ENCODE data around the gene GLOD4. TPM values are rescaled to one million over a fixed set of nuclear protein-coding genes. Genes with fewer than 3 reads are reported as not detected.
"Not testable (repeated sequence)": the region's sequence is repeated elsewhere in the genome, so short reads cannot be mapped to it uniquely, and the experiment has no call there.

Gene GLOD4
- total RNA-seq, 1 donor from 2014 or later: 87.0 TPM

DNA sequence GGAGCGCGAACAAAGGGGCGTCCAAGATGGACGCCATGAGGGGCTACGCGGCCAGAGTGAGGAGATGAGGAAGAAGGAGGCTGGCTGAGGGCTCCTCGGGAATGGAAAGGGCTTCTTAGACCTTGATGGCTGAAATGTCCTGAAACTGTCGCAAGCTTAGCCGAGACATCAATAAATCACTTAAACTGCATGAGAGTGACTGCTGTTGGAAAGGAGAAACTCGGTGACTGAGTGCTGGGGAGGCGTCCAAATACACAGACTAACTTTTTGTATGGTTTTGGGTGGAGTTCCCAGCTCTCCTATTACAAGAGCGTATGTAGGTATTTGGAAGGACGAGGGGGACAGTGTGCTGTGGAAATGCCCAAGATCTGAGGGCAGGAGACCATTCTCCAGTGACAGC, 28.7 kb downstream of the GLOD4 start:
- Histone ChIP-seq H3K36me3 (ENCODE audit: control insufficient read depth, insufficient read depth, low read length) (no peaks in the 10 kb centered on the region), H3K27me3 (ENCODE audit: control insufficient read depth, insufficient read depth, low read length) (no peaks in the 10 kb centered on the region), H3K4me3 (ENCODE audit: low read depth, low read length) (no peak overlapping the region)
- TF ChIP-seq, protein P1, sequence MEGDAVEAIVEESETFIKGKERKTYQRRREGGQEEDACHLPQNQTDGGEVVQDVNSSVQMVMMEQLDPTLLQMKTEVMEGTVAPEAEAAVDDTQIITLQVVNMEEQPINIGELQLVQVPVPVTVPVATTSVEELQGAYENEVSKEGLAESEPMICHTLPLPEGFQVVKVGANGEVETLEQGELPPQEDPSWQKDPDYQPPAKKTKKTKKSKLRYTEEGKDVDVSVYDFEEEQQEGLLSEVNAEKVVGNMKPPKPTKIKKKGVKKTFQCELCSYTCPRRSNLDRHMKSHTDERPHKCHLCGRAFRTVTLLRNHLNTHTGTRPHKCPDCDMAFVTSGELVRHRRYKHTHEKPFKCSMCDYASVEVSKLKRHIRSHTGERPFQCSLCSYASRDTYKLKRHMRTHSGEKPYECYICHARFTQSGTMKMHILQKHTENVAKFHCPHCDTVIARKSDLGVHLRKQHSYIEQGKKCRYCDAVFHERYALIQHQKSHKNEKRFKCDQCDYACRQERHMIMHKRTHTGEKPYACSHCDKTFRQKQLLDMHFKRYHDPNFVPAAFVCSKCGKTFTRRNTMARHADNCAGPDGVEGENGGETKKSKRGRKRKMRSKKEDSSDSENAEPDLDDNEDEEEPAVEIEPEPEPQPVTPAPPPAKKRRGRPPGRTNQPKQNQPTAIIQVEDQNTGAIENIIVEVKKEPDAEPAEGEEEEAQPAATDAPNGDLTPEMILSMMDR (IDR thresholded peaks at IDR 0.05; ENCODE audit: insufficient read depth, low read length, poor library complexity, severe bottlenecking): no peak
- no peak for DNase-seq (ENCODE audit: low read depth)

DNA sequence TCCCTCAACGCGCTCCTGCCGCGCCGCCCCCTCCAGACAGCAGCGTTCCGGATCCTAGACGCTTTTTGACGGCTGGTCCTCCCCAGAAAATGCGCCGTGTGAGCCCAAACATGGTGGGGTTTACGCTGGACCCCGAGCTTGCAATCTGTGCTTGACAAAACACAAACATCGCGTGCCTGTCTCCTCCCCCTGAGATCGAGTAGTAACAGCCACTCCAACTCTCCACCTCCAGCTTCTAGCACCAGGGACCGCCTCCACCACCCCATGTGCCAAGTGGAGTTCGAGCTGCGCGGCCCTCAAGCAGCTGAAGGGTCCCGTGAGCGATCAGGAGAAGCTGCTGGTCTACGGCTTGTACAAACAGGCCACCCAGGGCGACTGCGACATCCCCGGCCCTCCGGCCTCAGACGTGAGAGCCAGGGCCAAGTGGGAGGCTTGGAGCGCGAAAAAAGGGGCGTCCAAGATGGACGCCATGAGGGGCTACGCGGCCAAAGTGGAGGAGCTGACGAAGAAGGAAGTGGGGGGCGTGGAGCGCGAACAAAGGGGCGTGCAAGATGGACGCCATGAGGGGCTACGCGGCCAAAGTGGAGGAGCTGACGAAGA, 29.4 kb downstream of the GLOD4 start:
- H3K4me3 ChIP-seq (ENCODE audit: low read depth, low read length): peak overlapping the region; percentile 62
- TF ChIP-seq, protein P1 (IDR thresholded peaks at IDR 0.05; ENCODE audit: insufficient read depth, low read length, poor library complexity, severe bottlenecking): no peak
- H3K36me3 ChIP-seq (ENCODE audit: control insufficient read depth, insufficient read depth, low read length): no peaks in the 10 kb centered on the region
- no peaks in the 10 kb centered on the region for H3K27me3 ChIP-seq (ENCODE audit: control insufficient read depth, insufficient read depth, low read length)
- no peak for DNase-seq (ENCODE audit: low read depth)

DNA sequence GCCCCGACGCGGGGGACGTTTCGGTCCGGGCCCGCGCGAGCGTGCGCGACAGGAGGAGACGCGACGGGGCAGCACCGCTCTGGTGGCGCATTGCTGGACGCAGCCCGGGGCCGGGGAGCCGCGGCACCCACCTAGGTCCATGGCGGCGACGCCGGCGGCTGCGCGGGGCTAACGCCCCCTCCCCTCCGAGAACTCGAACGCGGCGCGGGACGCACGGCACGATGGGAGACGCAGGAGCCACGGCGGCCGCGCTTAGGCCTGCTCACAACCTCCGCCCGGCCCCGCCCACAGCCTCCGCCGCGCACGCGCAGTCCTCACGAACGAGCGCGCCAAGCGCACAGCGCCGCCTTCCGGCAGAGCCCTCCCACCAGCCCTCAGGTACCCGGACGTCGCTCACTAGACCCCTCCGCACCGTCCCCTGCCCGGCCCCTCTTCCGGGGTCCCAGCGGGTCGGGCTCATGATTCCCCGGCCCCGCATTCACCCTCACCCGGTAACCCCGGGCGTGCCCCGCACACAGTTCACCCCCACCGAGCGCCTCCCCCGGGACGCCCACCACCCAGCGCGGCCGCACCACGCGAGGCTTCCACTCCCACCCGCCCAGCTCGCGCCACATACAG, 30.0 kb downstream of the GLOD4 start, which contains the start of gene GEMIN4:
Gene GEMIN4 (minus strand): TSS at position 263 of the 618 bp plus-strand sequence. CDS start 122 bp downstream, at position 141.
- peak within 1 kb of the TSS; percentile 62 for H3K4me3 ChIP-seq (ENCODE audit: low read depth, low read length)

DNA sequence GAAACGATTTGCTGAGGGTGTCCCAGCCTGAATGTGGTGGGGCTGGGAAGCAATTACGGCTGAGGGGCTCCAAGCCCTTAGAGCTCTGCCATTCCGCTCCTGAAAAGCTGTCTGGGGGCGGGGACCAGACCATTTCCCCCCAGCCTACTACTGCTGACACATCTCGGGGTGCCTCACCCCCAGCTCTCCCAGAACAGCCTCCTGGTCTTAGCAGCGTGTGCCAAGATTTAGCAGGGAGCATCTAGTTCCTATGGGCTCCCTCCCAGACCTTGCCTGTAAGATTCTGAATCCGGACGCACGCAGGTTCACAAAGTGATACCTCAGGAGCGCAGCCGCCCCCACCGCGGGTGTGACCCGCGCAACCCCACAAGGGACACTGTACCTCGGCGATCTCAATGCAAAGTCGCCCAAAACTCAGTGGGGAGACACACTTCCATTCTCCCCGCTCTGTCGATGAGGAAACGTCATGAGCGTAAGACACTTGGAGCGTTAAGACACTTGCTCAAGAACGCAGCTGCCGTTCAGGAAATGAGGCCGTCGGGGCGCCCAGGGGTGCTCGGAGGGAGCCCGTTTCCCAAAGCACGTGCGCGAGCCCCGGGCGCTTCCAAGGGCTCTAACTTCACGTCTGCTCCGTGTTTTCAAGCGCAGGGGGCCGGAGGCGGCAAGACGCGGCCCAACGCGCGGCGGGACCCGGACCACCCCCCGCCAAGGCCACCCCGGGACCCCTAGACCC, 30.6 kb downstream of the GLOD4 start:
- TF ChIP-seq, protein P1 (IDR thresholded peaks at IDR 0.05; ENCODE audit: insufficient read depth, low read length, poor library complexity, severe bottlenecking): no peak
- no peak for DNase-seq (ENCODE audit: low read depth)
- Histone ChIP-seq H3K36me3 (ENCODE audit: control insufficient read depth, insufficient read depth, low read length) (peaks cover 1% of the 10 kb centered on the region), H3K4me3 (ENCODE audit: low read depth, low read length) (peak overlapping the region; percentile 62), H3K27me3 (ENCODE audit: control insufficient read depth, insufficient read depth, low read length) (no peaks in the 10 kb centered on the region)

More for the DNA sequence above, 30.0 kb downstream of the GLOD4 start, which contains the start of gene GEMIN4:
- TF ChIP-seq, protein P1 (IDR thresholded peaks at IDR 0.05; ENCODE audit: insufficient read depth, low read length, poor library complexity, severe bottlenecking): peak; percentile 91
- Histone ChIP-seq H3K27me3 (ENCODE audit: control insufficient read depth, insufficient read depth, low read length) (no peaks in the 10 kb centered on the region), H3K36me3 (ENCODE audit: control insufficient read depth, insufficient read depth, low read length) (no peaks in the 10 kb centered on the region)
- peak; percentile 39 for DNase-seq (ENCODE audit: low read depth)

DNA sequence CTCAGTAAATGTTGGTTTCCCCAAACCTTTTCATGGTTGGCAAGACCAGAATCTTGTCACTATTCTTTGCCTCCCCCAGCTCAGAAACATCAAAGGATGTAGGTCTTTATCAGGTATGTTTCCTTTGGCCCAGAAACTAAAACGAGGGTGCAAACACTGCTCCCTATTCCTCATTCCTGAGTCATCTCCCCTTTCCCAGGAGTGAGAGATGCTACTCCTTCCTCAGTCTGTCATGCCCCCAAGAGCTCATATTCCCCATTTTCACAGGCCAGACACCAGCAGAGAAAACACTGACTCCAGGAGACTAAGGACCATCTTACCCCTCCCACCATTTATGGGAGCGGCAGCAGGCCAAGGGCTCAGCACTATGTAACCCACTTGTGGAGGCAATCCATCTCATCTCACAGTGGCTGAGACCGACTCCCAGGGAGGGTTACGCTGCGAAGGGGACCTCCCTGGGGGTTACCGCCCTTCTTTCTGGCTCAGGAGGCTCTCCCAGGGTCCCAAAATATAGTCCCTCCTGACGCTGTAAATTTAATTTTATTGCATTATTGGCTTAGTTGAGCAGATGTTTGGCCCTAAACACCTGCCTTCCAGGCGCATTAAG, 31.5 kb downstream of the GLOD4 start:
- peaks cover 4% of the 10 kb centered on the region for H3K36me3 ChIP-seq (ENCODE audit: control insufficient read depth, insufficient read depth, low read length)
- no peak for DNase-seq (ENCODE audit: low read depth)
- TF ChIP-seq, protein P1 (IDR thresholded peaks at IDR 0.05; ENCODE audit: insufficient read depth, low read length, poor library complexity, severe bottlenecking): no peak
- H3K27me3 ChIP-seq (ENCODE audit: control insufficient read depth, insufficient read depth, low read length): no peaks in the 10 kb centered on the region
- H3K4me3 ChIP-seq (ENCODE audit: low read depth, low read length): no peak overlapping the region

DNA sequence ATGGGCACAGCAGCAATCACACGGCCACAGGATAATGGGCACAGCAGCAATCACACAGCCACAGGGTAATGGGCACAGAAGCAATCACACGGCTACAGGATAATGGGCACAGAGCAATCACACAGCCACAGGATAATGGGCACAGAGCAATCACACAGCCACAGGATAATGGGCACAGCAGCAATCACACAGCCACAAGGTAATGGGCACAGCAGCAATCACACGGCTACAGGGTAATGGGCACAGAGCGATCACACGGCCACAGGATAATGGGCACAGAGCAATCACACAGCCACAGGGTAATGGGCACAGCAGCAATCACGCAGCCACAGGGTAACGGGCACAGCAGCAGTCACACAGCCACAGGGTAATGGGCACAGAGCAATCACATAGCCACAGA, 32.7 kb downstream of the GLOD4 start:
- not testable (repeated sequence) for H3K4me3 ChIP-seq (ENCODE audit: low read depth, low read length); DNase-seq (ENCODE audit: low read depth); H3K27me3 ChIP-seq (ENCODE audit: control insufficient read depth, insufficient read depth, low read length); H3K36me3 ChIP-seq (ENCODE audit: control insufficient read depth, insufficient read depth, low read length)

DNA sequence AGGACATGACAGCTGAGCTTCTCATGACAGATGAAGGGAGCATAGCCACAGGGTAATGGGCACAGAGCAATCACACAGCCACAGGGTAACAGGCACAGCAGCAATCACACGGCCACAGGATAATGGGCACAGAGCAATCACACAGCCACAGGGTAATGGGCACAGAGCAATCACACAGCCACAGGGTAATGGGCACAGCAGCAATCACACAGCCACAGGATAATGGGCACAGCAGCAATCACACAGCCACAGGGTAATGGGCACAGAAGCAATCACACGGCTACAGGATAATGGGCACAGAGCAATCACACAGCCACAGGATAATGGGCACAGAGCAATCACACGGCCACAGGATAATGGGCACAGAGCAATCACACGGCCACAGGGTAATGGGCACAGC, 33.5 kb downstream of the GLOD4 start:
- DNase-seq (ENCODE audit: low read depth); H3K36me3 ChIP-seq (ENCODE audit: control insufficient read depth, insufficient read depth, low read length); H3K27me3 ChIP-seq (ENCODE audit: control insufficient read depth, insufficient read depth, low read length); H3K4me3 ChIP-seq (ENCODE audit: low read depth, low read length): not testable (repeated sequence)
